Fibroblast of villous mesenchyme (primary cell): ENCODE data around the gene PRKAR1B. TPM values are rescaled to one million over a fixed set of nuclear protein-coding genes. Genes with fewer than 3 reads are reported as not detected.
"Not testable (repeated sequence)": the region's sequence is repeated elsewhere in the genome, so short reads cannot be mapped to it uniquely, and the experiment has no call there.

ENCODE experiments used
- DNase-seq: peaks from one replicate; pipeline ENCODE4 v3.0.0-alpha.2; 2010; ENCODE audit warnings: low read depth
- H3K4me3 ChIP-seq: 2 replicates; pipeline ENCODE4 v1.5.1; 2011; ENCODE audit warnings: low read depth, mild to moderate bottlenecking, low read length
- CTCF ChIP-seq: IDR thresholded peaks from 2 replicates; pipeline ENCODE4 v1.5.1; 2012; ENCODE audit warnings: low read depth, mild to moderate bottlenecking, low read length; ENCODE audit not compliant: insufficient read depth
- total RNA-seq: library from RNA; depleted of rRNA; stranded (reverse); fragments of >200 nt; gene quantifications from 2 replicates; pipeline ENCODE4 v1.2.3, GENCODE V29; 2012

Gene PRKAR1B
- total RNA-seq, 1 donor = 16.4 TPM

DNA sequence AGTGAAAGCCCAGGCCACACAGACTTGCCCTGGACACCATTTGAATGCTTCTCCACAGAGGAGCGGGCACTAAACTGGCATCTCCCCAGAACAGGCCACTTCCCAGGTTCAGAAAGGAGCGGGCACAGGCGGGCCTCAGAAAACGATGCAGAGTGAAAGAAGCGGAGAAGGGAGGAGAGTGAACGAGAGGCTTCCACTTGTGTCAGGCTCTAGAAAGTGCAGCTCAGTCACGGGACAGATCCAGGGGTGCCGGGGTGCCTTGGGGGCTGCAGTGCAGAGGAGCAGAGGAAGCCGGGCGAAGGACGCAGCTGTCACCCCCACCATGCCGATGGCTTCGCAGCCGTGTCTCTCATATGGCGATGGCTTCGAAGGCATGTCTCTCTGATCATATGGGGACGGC lies 26.1 kb upstream of the PRKAR1B start:
- TF ChIP-seq CTCF = no peak
- H3K4me3 ChIP-seq = no peak overlapping the region
- DNase-seq = no peak

- not testable (repeated sequence) for H3K4me3 ChIP-seq, DNase-seq
Measured at GRCh38 chr7:752256-752655, 25.2 kb upstream of the PRKAR1B start.

DNA sequence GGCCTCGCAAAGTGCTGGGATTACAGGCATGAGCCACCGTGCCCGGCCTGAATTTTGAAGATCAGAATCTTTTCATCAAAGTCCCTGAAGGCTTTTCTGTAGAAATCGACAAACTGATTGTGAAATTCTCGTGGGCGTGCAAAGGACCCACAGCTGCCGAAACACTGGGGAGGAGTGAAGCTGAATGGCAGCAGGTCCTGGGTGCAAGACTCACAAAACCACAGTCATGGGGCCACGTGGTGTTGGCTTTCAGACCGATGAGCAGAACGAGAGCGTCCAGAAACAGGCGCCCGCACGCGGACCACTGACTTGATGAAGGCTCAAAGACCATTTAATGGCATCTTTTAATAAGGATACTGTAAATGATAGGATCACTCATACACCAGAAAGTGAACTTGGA lies 24.7 kb upstream of the PRKAR1B start:
- no peak for DNase-seq
- TF ChIP-seq CTCF = no peak
- no peak overlapping the region for H3K4me3 ChIP-seq

DNA sequence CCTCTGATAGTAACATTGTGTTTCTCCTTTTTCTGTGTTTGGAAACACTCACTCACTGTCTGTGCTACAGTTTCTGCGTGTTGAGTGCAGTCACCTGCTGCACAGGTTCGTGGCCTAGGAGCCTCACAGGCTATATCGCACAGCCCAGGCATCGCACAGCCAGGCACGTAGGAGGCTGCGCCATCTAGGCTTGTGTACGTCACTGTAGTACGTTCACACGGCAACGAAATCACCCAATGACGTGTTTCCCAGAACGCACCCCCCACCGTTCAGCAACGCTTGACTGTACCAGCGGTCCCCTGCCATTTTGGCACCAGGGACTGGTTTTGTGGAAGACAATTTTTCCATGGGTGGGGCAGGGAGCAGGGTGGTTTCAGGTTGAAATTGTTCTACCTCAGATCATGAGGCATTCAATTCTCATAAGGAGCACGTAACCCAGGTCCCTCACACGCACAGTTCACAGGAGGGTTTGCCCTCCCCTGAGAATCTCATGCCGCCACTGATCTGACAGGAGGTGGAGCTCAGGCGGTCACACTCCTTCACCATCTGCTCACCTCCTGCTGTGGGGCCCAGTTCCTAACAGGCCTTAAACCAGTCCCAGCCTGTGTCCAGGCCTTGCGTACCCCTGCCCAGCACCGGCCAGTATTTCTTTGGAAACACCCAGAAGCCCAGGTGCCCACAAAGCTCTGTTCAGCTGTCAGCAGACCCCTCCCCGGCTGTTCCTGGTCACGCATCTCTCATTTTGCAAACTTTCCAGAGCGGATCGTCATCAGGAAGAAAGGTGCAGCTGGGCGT lies 23.2 kb upstream of the PRKAR1B start:
- TF ChIP-seq CTCF = no peak
- H3K4me3 ChIP-seq = no peak overlapping the region
- DNase-seq = no peak

DNA sequence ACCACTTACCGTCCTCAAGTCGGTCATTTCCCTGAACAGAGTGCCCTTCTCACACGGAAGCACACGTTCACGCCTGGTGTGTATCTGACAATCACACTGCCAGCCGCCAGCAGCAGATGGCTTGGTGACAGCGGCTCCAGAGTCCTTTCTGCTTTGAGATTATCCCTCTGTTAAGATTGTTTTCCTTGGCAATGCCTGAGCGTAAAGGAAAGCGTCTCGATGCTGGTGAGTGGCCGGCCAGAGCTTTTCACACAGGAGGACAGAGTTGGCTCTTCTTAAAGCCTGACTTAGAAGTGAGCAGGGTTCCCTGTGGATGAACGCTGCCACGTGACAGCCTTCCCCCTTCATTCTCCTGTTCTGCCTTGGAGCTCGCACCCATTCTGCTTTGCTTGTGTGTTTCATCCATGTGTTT lies 22.1 kb upstream of the PRKAR1B start:
- no peak for DNase-seq
- no peak overlapping the region for H3K4me3 ChIP-seq
- no peak for TF ChIP-seq CTCF

GRCh38 chr7:748446-748845 lies 21.4 kb upstream of the PRKAR1B start:
- no peak for TF ChIP-seq CTCF
- H3K4me3 ChIP-seq = no peak overlapping the region
- DNase-seq = no peak

DNA sequence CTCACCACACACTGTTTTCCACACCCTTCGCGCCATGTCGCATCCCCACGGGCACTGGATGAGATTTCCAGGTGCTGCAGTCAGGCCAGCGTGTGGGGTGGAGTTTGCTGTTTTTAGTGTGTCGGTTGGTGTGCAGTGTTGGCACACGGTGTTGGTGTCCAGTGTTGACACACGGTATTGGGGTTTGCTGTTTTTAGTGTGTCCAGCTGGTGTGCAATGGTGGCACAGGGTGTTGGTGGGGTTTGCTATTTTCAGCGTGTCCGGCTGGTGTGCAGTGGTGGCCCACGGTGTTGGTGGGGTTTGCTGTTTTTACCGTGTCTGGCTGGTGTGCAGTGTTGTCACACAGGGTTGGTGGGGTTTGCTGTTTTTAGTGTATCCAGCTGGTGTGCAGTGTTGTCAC lies 20.1 kb upstream of the PRKAR1B start:
- no peak overlapping the region for H3K4me3 ChIP-seq
- no peak for DNase-seq
- no peak for TF ChIP-seq CTCF
